NCI-H1694 treated with DMSO at 0.1 percent for 48 hours (cell line): ENCODE measurements around the gene ITCH.

ENCODE experiments used
- DNase-seq: peaks from one replicate; lab custom pipeline; 2025; lab: John Stamatoyannopoulos, UW

ITCH gene

DNA sequence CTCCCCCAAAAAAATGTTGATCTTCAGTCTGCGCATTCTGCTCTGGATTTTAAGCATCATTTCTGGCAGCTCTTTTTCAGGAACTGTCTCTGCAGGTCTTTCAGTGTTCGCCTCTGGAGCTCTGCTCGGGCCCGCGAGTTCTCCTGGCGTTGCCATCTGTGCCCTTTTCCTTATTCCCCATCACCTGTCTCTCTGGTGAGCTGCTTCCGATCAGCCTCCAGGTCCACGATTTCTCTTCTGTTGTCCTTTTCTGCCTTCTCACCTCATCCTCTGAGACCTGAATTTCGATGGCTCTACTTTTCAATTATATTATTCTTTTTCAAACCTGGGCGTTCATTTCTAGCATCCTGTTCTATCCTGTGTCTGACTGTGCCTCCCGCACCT, 194.9 kb downstream of the ITCH start:
- no peak for DNase-seq

GRCh38 chr20:34558320-34559218, 195.5 kb downstream of the ITCH start, which contains the start of gene MAP1LC3A:
TSS of gene MAP1LC3A (plus strand) at chr20:34558718. CDS start at chr20:34558869, 151 bp downstream.
- no peak for DNase-seq

DNA sequence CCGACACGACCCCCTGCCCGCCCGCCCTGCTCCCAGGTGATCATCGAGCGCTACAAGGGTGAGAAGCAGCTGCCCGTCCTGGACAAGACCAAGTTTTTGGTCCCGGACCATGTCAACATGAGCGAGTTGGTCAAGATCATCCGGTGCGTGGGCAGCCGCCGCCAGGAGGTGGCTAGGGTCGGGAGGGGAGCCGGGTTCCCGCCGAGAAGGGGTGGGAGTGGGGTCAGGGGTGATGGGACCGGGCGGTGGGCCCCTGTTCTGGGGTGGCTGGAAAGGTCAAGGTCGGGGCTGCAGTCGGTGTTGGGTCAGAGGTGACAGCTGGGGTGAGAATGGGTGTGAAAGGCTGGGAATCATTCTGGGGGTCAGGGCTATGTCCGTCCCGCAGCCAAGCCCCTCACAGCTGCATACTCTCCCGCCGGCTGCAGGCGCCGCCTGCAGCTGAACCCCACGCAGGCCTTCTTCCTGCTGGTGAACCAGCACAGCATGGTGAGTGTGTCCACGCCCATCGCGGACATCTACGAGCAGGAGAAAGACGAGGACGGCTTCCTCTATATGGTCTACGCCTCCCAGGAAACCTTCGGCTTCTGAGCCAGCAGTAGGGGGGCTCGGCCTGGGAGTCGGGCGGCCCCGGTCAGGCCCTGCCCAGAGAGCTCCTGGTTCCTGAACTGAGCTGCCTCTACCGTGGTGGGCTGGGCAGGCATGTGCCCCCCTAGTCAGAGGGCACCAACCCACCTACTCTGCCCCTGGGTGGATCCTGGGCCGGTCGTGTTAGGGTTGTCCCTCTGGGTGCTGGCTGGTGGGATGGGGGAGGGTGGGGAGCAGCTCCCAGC, 196.5 kb downstream of the ITCH start:
- no peak for DNase-seq

GRCh38 chr20:34560141-34560523, 197.1 kb downstream of the ITCH start:
- DNase-seq = no peak

DNA sequence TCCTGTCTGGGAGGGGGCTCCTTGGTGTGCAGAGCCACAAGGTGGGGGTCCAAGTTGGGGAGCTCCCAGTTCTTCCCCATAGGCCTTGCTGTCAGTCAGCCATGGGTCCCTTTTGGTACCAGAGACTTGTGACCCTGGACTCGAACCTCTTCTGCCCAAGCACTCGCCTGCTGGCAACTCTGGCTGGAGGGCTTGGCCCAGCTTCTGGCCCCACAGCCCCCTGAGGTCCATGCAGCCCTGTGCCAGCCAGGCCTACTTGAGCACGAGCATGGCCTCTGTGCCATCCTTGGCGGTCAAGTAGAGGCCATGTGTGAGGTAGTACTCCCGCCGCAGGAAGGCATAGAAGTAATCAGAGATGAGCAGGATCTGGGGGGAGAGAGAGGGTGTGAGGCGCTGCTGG, 197.5 kb downstream of the ITCH start:
- no peak for DNase-seq
